GM18951 (cell line): Measurements from ENCODE around the gene NTM.

Experiments used
- POLR2A ChIP-seq: IDR thresholded peaks from 4 replicates; pipeline ENCODE4 v1.6.1; 2011; ENCODE audit warnings: mild to moderate bottlenecking; ENCODE audit not compliant: insufficient read length, insufficient read depth; ENCODE audit errors: extremely low read depth
- in situ Hi-C: fragments of 300-500 bp; cut with MboI; formaldehyde crosslinking; loops from one replicate; pipeline ENCODE4 v1.12.0; 2022; ENCODE audit warnings: low sequenced_read_pairs, mixed read lengths, inconsistent platforms; ENCODE audit not compliant: unreplicated experiment

The NTM gene

GRCh38 chr11:131662993-131663392 lies 292.6 kb downstream of the NTM start:
- in situ Hi-C loops = loop anchor here (25.0 kb wide), 1 partner anchor 601 kb away; no protein-coding TSS in a partner anchor
- no peak for TF ChIP-seq POLR2A

GRCh38 chr11:131663405-131664200 lies 293.2 kb downstream of the NTM start:
- no peak for TF ChIP-seq POLR2A
- in situ Hi-C loops = loop anchor here (25.0 kb wide), 1 partner anchor 601 kb away; no protein-coding TSS in a partner anchor

GRCh38 chr11:131664293-131664692 lies 293.9 kb downstream of the NTM start:
- in situ Hi-C loops = loop anchor here (25.0 kb wide), 1 partner anchor 602 kb away; no protein-coding TSS in a partner anchor
- TF ChIP-seq POLR2A = no peak

- no peak for TF ChIP-seq POLR2A
- in situ Hi-C loops = loop anchor here (25.0 kb wide), 1 partner anchor 603 kb away; no protein-coding TSS in a partner anchor
Measured at GRCh38 chr11:131664816-131665215, 294.4 kb downstream of the NTM start.

GRCh38 chr11:131665344-131665968 lies 295.0 kb downstream of the NTM start:
- TF ChIP-seq POLR2A = no peak
- in situ Hi-C loops = loop anchor here (25.0 kb wide), 1 partner anchor 603 kb away; no protein-coding TSS in a partner anchor

- no peak for TF ChIP-seq POLR2A
- in situ Hi-C loops = loop anchor here (25.0 kb wide), 1 partner anchor 604 kb away; no protein-coding TSS in a partner anchor
Measured at GRCh38 chr11:131666006-131666405, 295.6 kb downstream of the NTM start.

- in situ Hi-C loops = loop anchor here (25.0 kb wide), 1 partner anchor 604 kb away; no protein-coding TSS in a partner anchor
Measured at GRCh38 chr11:131666617-131667016, 296.2 kb downstream of the NTM start.

GRCh38 chr11:131667566-131667965 lies 297.2 kb downstream of the NTM start:
- TF ChIP-seq POLR2A = no peak
- in situ Hi-C loops = loop anchor here (25.0 kb wide), 1 partner anchor 605 kb away; no protein-coding TSS in a partner anchor

More at GRCh38 chr11:131666617-131667016, 296.2 kb downstream of the NTM start:
- no peak for TF ChIP-seq POLR2A

- no peak for TF ChIP-seq POLR2A
- in situ Hi-C loops = loop anchor here (25.0 kb wide), 1 partner anchor 606 kb away; no protein-coding TSS in a partner anchor
Measured at GRCh38 chr11:131668500-131669400, 298.3 kb downstream of the NTM start.

GRCh38 chr11:131669401-131669780 lies 299.0 kb downstream of the NTM start:
- no peak for TF ChIP-seq POLR2A
- in situ Hi-C loops = loop anchor here (25.0 kb wide), 1 partner anchor 607 kb away; no protein-coding TSS in a partner anchor

GRCh38 chr11:131670876-131671275 lies 300.5 kb downstream of the NTM start:
- in situ Hi-C loops = loop anchor here (25.0 kb wide), 1 partner anchor 609 kb away; no protein-coding TSS in a partner anchor
- TF ChIP-seq POLR2A = no peak

GRCh38 chr11:131671320-131671719 lies 300.9 kb downstream of the NTM start:
- in situ Hi-C loops = loop anchor here (25.0 kb wide), 1 partner anchor 609 kb away; no protein-coding TSS in a partner anchor
- TF ChIP-seq POLR2A = no peak
